ENCODE data around the gene EPB41L5.

EPB41L5 gene

GRCh38 chr2:120223034-120223912 lies 210.4 kb downstream of the EPB41L5 start, which contains the start of gene TMEM185B:
TSS of gene TMEM185B (minus strand) at chr2:120223400. CDS start at chr2:120222976, 424 bp downstream.
- Histone ChIP-seq H3K9me3 (ENCODE audit: control insufficient read depth, low read depth, low read length) (no peaks in the 10 kb centered on the region), H3K4me1 (ENCODE audit: control insufficient read depth, low read depth, low read length) (no peaks in the 10 kb centered on the region), H3K4me3 (ENCODE audit: low read length) (peak within 1 kb of the TSS; percentile 59), H3K27me3 (ENCODE audit: control insufficient read depth, insufficient read depth, low read length) (peaks cover 36% of the 10 kb centered on the region), H3K9ac (ENCODE audit: low read length) (peak within 1 kb of the TSS; percentile 36), H3K36me3 (ENCODE audit: control insufficient read depth, low read depth, low read length) (no peaks in the 10 kb centered on the region), H3K27ac (ENCODE audit: low read length) (no peak within 1 kb of the TSS)

GRCh38 chr2:120224256-120224655 lies 211.4 kb downstream of the EPB41L5 start:
- Histone ChIP-seq H3K9ac (ENCODE audit: low read length) (no peak overlapping the region), H3K27me3 (ENCODE audit: control insufficient read depth, insufficient read depth, low read length) (peaks cover 36% of the 10 kb centered on the region), H3K9me3 (ENCODE audit: control insufficient read depth, low read depth, low read length) (no peaks in the 10 kb centered on the region), H3K36me3 (ENCODE audit: control insufficient read depth, low read depth, low read length) (no peaks in the 10 kb centered on the region), H3K27ac (ENCODE audit: low read length) (no peak overlapping the region), H3K4me1 (ENCODE audit: control insufficient read depth, low read depth, low read length) (no peaks in the 10 kb centered on the region), H3K4me3 (ENCODE audit: low read length) (peak overlapping the region; percentile 59)

GRCh38 chr2:120224735-120225548 lies 212.1 kb downstream of the EPB41L5 start:
- H3K27ac ChIP-seq (ENCODE audit: low read length), result no peak overlapping the region
- H3K9ac ChIP-seq (ENCODE audit: low read length), result no peak overlapping the region
- no peaks in the 10 kb centered on the region for H3K4me1 ChIP-seq (ENCODE audit: control insufficient read depth, low read depth, low read length)
- peaks cover 36% of the 10 kb centered on the region for H3K27me3 ChIP-seq (ENCODE audit: control insufficient read depth, insufficient read depth, low read length)
- no peak overlapping the region for H3K4me3 ChIP-seq (ENCODE audit: low read length)
- H3K36me3 ChIP-seq (ENCODE audit: control insufficient read depth, low read depth, low read length), result no peaks in the 10 kb centered on the region
- no peaks in the 10 kb centered on the region for H3K9me3 ChIP-seq (ENCODE audit: control insufficient read depth, low read depth, low read length)

- Histone ChIP-seq H3K4me1 (ENCODE audit: control insufficient read depth, low read depth, low read length) (no peaks in the 10 kb centered on the region), H3K9me3 (ENCODE audit: control insufficient read depth, low read depth, low read length) (no peaks in the 10 kb centered on the region), H3K27me3 (ENCODE audit: control insufficient read depth, insufficient read depth, low read length) (peaks cover 36% of the 10 kb centered on the region), H3K27ac (ENCODE audit: low read length) (no peak overlapping the region), H3K36me3 (ENCODE audit: control insufficient read depth, low read depth, low read length) (no peaks in the 10 kb centered on the region), H3K4me3 (ENCODE audit: low read length) (no peak overlapping the region), H3K9ac (ENCODE audit: low read length) (no peak overlapping the region)
These were observed 212.7 kb downstream of the EPB41L5 start for GRCh38 chr2:120225549-120226065.

GRCh38 chr2:120226316-120226715 lies 213.4 kb downstream of the EPB41L5 start:
- Histone ChIP-seq H3K9me3 (ENCODE audit: control insufficient read depth, low read depth, low read length) (no peaks in the 10 kb centered on the region), H3K27me3 (ENCODE audit: control insufficient read depth, insufficient read depth, low read length) (peaks cover 36% of the 10 kb centered on the region), H3K4me3 (ENCODE audit: low read length) (no peak overlapping the region), H3K4me1 (ENCODE audit: control insufficient read depth, low read depth, low read length) (no peaks in the 10 kb centered on the region), H3K36me3 (ENCODE audit: control insufficient read depth, low read depth, low read length) (no peaks in the 10 kb centered on the region), H3K9ac (ENCODE audit: low read length) (no peak overlapping the region), H3K27ac (ENCODE audit: low read length) (no peak overlapping the region)

- Histone ChIP-seq H3K4me1 (ENCODE audit: control insufficient read depth, low read depth, low read length) (no peaks in the 10 kb centered on the region), H3K27ac (ENCODE audit: low read length) (no peak overlapping the region), H3K4me3 (ENCODE audit: low read length) (no peak overlapping the region), H3K27me3 (ENCODE audit: control insufficient read depth, insufficient read depth, low read length) (peaks cover 28% of the 10 kb centered on the region), H3K36me3 (ENCODE audit: control insufficient read depth, low read depth, low read length) (no peaks in the 10 kb centered on the region), H3K9me3 (ENCODE audit: control insufficient read depth, low read depth, low read length) (no peaks in the 10 kb centered on the region), H3K9ac (ENCODE audit: low read length) (no peak overlapping the region)
These were observed 214.5 kb downstream of the EPB41L5 start for GRCh38 chr2:120227111-120227991.

GRCh38 chr2:120228503-120228902 lies 215.6 kb downstream of the EPB41L5 start:
- H3K4me1 ChIP-seq (ENCODE audit: control insufficient read depth, low read depth, low read length), result no peaks in the 10 kb centered on the region
- no peak overlapping the region for H3K4me3 ChIP-seq (ENCODE audit: low read length)
- H3K36me3 ChIP-seq (ENCODE audit: control insufficient read depth, low read depth, low read length), result no peaks in the 10 kb centered on the region
- H3K9me3 ChIP-seq (ENCODE audit: control insufficient read depth, low read depth, low read length), result no peaks in the 10 kb centered on the region
- no peak overlapping the region for H3K27ac ChIP-seq (ENCODE audit: low read length)
- H3K27me3 ChIP-seq (ENCODE audit: control insufficient read depth, insufficient read depth, low read length), result peaks cover 22% of the 10 kb centered on the region
- no peak overlapping the region for H3K9ac ChIP-seq (ENCODE audit: low read length)
